22Rv1 (cell line): ENCODE data around the gene FAM180B.

Experiments
- CTCF ChIP-seq: fragments of 450-650 bp; IDR thresholded peaks from 2 replicates; pipeline ENCODE4 v1.5.1; 2017; ENCODE audit warnings: mild to moderate bottlenecking
- ZFX ChIP-seq: fragments of 450-650 bp; IDR thresholded peaks from 2 replicates; pipeline ENCODE4 v1.6.1; 2017; ENCODE audit warnings: antibody characterized with exemption, borderline replicate concordance

DNA sequence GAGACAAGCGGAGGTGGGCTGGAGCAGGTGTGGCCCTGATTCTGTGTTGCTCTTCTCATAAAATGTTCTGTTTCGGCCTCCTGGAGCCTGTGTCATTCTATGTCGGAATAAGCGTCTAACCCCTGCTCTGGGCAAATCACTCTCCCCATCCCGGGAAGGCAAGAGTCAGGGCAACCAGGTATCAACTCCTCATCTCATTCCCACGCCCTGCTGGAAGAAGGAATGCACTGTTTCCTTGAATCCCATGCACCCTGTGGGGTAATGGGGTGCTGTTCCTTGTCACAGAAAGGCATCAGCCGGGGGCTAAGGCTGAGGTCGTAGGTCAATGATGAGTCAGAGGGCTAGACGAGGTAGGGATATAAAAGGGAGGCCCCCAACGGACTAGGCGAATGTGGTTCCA, 2.6 kb downstream of the FAM180B start:
- TF ChIP-seq CTCF (no peak), ZFX (no peak)
